ENCODE measurements around the gene CHMP1B. TPM values are rescaled to one million over a fixed set of nuclear protein-coding genes. Genes with fewer than 3 reads are reported as not detected.

The CHMP1B gene, protein sequence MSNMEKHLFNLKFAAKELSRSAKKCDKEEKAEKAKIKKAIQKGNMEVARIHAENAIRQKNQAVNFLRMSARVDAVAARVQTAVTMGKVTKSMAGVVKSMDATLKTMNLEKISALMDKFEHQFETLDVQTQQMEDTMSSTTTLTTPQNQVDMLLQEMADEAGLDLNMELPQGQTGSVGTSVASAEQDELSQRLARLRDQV
- total RNA-seq: 45.6 and 50.3 TPM in 2 replicates
- long read RNA-seq, transcript CHMP1B-201 (1 exons, 3,054 nt): major isoform, 454 of 454 reads
- long read RNA-seq, partial matches to known transcripts: 0 of 454 reads
- long read RNA-seq, other reads (novel, unspliced or antisense): 0 of 454 reads

DNA sequence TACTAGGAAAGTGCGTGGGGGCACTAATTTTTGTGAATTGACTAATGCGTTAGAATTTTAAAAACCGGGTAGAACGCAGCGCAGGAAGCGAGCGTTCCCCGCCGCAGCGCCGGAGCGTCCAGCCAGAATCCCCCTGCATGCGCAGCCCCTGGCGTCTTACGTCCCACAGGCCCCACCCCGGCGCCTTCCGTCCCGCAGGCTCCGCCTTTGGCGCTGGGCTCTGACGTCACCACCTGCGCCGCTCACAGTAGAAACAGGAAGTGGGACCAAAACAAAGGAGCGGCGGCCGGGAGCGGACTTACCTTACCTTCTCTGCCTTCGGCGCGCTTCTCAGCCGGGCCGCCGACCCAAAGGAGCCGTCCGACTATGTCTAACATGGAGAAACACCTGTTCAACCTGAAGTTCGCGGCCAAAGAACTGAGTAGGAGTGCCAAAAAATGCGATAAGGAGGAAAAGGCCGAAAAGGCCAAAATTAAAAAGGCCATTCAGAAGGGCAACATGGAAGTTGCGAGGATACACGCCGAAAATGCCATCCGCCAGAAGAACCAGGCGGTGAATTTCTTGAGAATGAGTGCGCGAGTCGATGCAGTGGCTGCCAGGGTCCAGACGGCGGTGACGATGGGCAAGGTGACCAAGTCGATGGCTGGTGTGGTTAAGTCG, at the start of gene CHMP1B:
Gene CHMP1B, plus strand, starts transcription at position 268 of the 660 bp plus-strand sequence. Its CDS starts 99 bp downstream, at position 367.
- Mint-ChIP-seq H3K36me3 (ENCODE audit: unreplicated experiment) (peaks cover 2% of the 10 kb centered on the region), H3K4me1 (ENCODE audit: unreplicated experiment) (peaks cover 41% of the 10 kb centered on the region), H3K27me3 (ENCODE audit: unreplicated experiment) (peaks cover 4% of the 10 kb centered on the region), H3K27ac (ENCODE audit: unreplicated experiment) (peak within 1 kb of the TSS; percentile 100), H3K4me3 (ENCODE audit: unreplicated experiment) (peak within 1 kb of the TSS; percentile 100), H3K9me3 (ENCODE audit: unreplicated experiment) (no peaks in the 10 kb centered on the region)
- DNase-seq (ENCODE audit: extremely low spot score, unreplicated experiment): peak; percentile 98
- TF ChIP-seq, protein P1, sequence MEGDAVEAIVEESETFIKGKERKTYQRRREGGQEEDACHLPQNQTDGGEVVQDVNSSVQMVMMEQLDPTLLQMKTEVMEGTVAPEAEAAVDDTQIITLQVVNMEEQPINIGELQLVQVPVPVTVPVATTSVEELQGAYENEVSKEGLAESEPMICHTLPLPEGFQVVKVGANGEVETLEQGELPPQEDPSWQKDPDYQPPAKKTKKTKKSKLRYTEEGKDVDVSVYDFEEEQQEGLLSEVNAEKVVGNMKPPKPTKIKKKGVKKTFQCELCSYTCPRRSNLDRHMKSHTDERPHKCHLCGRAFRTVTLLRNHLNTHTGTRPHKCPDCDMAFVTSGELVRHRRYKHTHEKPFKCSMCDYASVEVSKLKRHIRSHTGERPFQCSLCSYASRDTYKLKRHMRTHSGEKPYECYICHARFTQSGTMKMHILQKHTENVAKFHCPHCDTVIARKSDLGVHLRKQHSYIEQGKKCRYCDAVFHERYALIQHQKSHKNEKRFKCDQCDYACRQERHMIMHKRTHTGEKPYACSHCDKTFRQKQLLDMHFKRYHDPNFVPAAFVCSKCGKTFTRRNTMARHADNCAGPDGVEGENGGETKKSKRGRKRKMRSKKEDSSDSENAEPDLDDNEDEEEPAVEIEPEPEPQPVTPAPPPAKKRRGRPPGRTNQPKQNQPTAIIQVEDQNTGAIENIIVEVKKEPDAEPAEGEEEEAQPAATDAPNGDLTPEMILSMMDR (IDR thresholded peaks at IDR 0.05): no peak

DNA sequence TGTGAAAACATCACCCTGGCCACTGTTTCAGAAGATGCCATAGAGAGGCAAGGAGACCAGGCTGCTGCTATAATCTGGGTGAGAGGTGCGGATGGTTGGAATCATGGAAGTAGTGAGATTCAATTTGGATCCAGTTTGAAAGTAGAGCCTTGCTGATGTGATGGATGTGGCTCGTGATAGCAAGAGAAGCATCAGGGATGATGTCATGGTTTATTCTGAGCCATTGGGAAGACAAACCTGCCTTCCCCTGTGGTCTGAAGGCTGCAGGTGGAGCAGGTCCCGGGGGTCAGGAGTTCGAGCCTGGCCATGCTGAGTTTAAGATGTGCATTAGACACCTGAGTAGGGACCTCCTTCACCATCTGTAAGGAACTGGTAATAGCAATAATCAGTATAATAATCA, 49.6 kb upstream of the CHMP1B start:
- peaks cover 32% of the 10 kb centered on the region for H3K27me3 Mint-ChIP-seq (ENCODE audit: unreplicated experiment)
- H3K4me3 Mint-ChIP-seq (ENCODE audit: unreplicated experiment): no peak overlapping the region
- no peak for DNase-seq (ENCODE audit: extremely low spot score, unreplicated experiment)
- TF ChIP-seq, protein P1 (IDR thresholded peaks at IDR 0.05): no peak
- no peaks in the 10 kb centered on the region for H3K9me3 Mint-ChIP-seq (ENCODE audit: unreplicated experiment)
- no peaks in the 10 kb centered on the region for H3K36me3 Mint-ChIP-seq (ENCODE audit: unreplicated experiment)
- peaks cover 6% of the 10 kb centered on the region for H3K4me1 Mint-ChIP-seq (ENCODE audit: unreplicated experiment)
- H3K27ac Mint-ChIP-seq (ENCODE audit: unreplicated experiment): no peak overlapping the region

DNA sequence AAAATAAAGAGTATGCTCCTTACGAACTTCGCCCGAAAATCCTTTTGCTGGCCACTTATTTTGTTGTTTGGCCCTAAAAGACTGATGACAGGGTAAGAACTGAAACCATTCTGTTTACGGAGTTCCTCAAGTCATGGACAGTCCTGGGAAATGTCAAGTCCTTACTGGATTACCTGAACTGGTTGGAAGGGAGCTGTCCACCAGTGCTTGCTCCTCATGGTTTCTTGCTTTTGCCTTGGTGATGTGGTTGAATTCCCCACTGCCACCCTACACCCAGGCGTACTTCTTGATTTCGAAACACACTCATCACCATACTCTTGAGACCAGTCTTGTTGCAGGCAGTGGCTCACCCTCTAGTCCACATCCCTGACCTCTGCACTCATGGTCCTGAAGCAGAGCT, 49.1 kb upstream of the CHMP1B start:
- no peak for DNase-seq (ENCODE audit: extremely low spot score, unreplicated experiment)
- Mint-ChIP-seq H3K36me3 (ENCODE audit: unreplicated experiment) (no peaks in the 10 kb centered on the region), H3K4me3 (ENCODE audit: unreplicated experiment) (no peak overlapping the region), H3K9me3 (ENCODE audit: unreplicated experiment) (peaks cover 3% of the 10 kb centered on the region), H3K27me3 (ENCODE audit: unreplicated experiment) (peaks cover 32% of the 10 kb centered on the region), H3K27ac (ENCODE audit: unreplicated experiment) (no peak overlapping the region), H3K4me1 (ENCODE audit: unreplicated experiment) (peaks cover 6% of the 10 kb centered on the region)
- TF ChIP-seq, protein P1 (IDR thresholded peaks at IDR 0.05): no peak

DNA sequence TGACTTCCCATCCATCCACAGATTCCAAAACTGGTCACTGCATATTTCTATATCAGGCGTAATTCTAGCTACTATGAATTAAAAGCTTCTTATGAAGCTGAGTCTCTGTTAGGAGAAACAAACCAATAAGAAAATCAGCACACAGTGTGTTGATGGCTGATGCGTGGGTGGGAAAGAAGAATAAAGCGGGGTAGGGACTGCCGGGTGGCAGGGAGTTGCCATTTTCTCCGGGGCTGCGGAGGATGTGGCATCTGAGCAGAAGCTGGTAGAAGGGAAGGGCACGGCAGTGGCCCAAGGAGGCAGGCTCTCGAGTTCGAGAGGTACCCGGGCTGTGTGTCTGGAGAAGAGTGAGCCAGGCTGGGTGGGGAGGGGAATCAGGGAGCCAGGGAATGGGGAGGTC, 48.6 kb upstream of the CHMP1B start:
- H3K4me3 Mint-ChIP-seq (ENCODE audit: unreplicated experiment): no peak overlapping the region
- TF ChIP-seq, protein P1 (IDR thresholded peaks at IDR 0.05): no peak
- H3K9me3 Mint-ChIP-seq (ENCODE audit: unreplicated experiment): peaks cover 4% of the 10 kb centered on the region
- H3K4me1 Mint-ChIP-seq (ENCODE audit: unreplicated experiment): peaks cover 6% of the 10 kb centered on the region
- H3K27ac Mint-ChIP-seq (ENCODE audit: unreplicated experiment): no peak overlapping the region
- DNase-seq (ENCODE audit: extremely low spot score, unreplicated experiment): no peak
- H3K27me3 Mint-ChIP-seq (ENCODE audit: unreplicated experiment): peaks cover 32% of the 10 kb centered on the region
- H3K36me3 Mint-ChIP-seq (ENCODE audit: unreplicated experiment): no peaks in the 10 kb centered on the region

DNA sequence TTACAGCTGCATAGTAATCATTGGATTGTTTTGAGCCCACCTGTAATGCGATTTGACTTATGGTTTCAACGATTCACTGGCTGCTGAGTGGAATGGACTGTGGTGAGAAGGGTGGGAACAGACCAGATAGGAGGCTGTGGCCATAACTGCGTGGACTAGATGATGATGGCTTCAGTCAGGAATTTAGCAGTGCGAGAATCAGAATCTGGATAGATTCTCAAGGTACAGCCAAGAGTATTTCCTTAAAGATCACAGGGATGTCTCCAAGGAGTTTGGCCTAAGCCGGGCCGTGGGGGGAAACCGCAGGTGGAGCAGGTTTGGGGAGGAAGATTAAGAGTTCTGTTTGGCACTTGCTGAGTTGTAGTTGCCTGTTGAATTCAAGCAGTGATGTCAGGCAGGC, 44.0 kb upstream of the CHMP1B start:
- TF ChIP-seq, protein P1 (IDR thresholded peaks at IDR 0.05): no peak
- peaks cover 8% of the 10 kb centered on the region for H3K27me3 Mint-ChIP-seq (ENCODE audit: unreplicated experiment)
- no peak overlapping the region for H3K27ac Mint-ChIP-seq (ENCODE audit: unreplicated experiment)

More for the DNA sequence above, 44.0 kb upstream of the CHMP1B start:
- no peak for DNase-seq (ENCODE audit: extremely low spot score, unreplicated experiment)
- no peaks in the 10 kb centered on the region for H3K36me3 Mint-ChIP-seq (ENCODE audit: unreplicated experiment)
- peaks cover 8% of the 10 kb centered on the region for H3K4me1 Mint-ChIP-seq (ENCODE audit: unreplicated experiment)
- no peak overlapping the region for H3K4me3 Mint-ChIP-seq (ENCODE audit: unreplicated experiment)
- peaks cover 4% of the 10 kb centered on the region for H3K9me3 Mint-ChIP-seq (ENCODE audit: unreplicated experiment)

Measured in osteocyte (in vitro differentiated cells).